Transverse colon (tissue), 4 donors: Measurements from ENCODE around the gene FARSA. TPM values are rescaled to one million over a fixed set of nuclear protein-coding genes. Genes with fewer than 3 reads are reported as not detected.

ENCODE experiments used
- DNase-seq: peaks from one replicate; pipeline ENCODE4 v3.0.0-alpha.2; 2019
- H3K27ac ChIP-seq, 4 donors: fragments of 200-600 bp; sonication (generic); 2 replicates each; pipeline ENCODE4 v1.5.1; 2016 to 2018; ENCODE audit warnings: inconsistent platforms in 4 of 4
- H3K27me3 ChIP-seq: fragments of 200-600 bp; sonication (generic); 2 replicates; pipeline ENCODE4 v1.5.1; 2017; ENCODE audit warnings: inconsistent platforms
- H3K36me3 ChIP-seq, 4 donors: fragments of 200-600 bp; sonication (generic); 2 replicates each; pipeline ENCODE4 v1.5.1; 2017 to 2019; ENCODE audit warnings: inconsistent platforms in 4 of 4
- H3K4me1 ChIP-seq, 4 donors: fragments of 200-600 bp; sonication (generic); 2 replicates each; pipeline ENCODE4 v1.5.1; 2017 to 2020; ENCODE audit warnings: inconsistent platforms in 4 of 4
- H3K4me3 ChIP-seq, 4 donors: fragments of 200-600 bp; sonication (generic); 1 replicate in 1 of 4; 2 replicates in 3 of 4; pipeline versions ENCODE4 v1.5.1 to v1.6.1; 2017 to 2019; ENCODE audit warnings: inconsistent platforms in 4 of 4
- H3K9me3 ChIP-seq, 2 donors: fragments of 200-600 bp; sonication (generic); 2 replicates each; pipeline ENCODE4 v1.5.1; 2017 to 2019; ENCODE audit warnings: inconsistent platforms in 2 of 2
- EP300 ChIP-seq: sonication (generic); formaldehyde crosslinking; IDR thresholded peaks from one replicate; pipeline ENCODE4 v1.6.1; 2017; ENCODE audit warnings: antibody characterized with exemption, low read depth
- POLR2A ChIP-seq: fragments of 450-650 bp; IDR thresholded peaks from one replicate; pipeline ENCODE4 v1.6.1; 2016; ENCODE audit warnings: antibody characterized with exemption, mild to moderate bottlenecking, moderate library complexity
- POLR2AphosphoS5 ChIP-seq, 3 donors: sonication (generic); formaldehyde crosslinking; IDR thresholded peaks; one replicate each; pipeline ENCODE4 v1.6.1; 2016; ENCODE audit warnings: antibody characterized with exemption in 3 of 3
- WGBS, 2 donors: methylation state at CpG; one replicate each; pipeline ENCODE4 v1.1.5; 2018; ENCODE audit warnings: low coverage in 1 of 2; 5-methylcytosine and 5-hydroxymethylcytosine counted together
- in situ Hi-C, 4 donors: fragments of 200-750 bp; cut with MboI; loops; one replicate each; pipeline versions ENCODE4 v1.15.0 to v1.15.1; 2017; ENCODE audit warnings: low sequenced_read_pairs in 3 of 4, low pct_ligation_motif_present in 1 of 4, low pct_unique_long_range_greater_than_20kb in 1 of 4
- intact Hi-C: fragments of 100-400 bp; cut with DNase I; formaldehyde crosslinking; loops from one replicate; pipeline ENCODE4 v1.15.1; 2023; ENCODE audit warnings: low total_unique reads
- total RNA-seq, 4 donors: library from RNA; depleted of rRNA; stranded (reverse); fragments of >200 nt; gene quantifications; one replicate each; pipeline ENCODE4 v1.1.0, GENCODE V29; 2016
- TF ChIP-seq, protein P1 (sequence below), 5 experiments: fragments of 200-600 bp in 3 of 5; fragments of 450-650 bp in 2 of 5; sonication (generic) in 3 of 5; IDR thresholded peaks; 1 replicate in 2 of 5; 2 replicates in 3 of 5; pipeline ENCODE4 v1.5.1; 2016 to 2017; ENCODE audit warnings: antibody characterized with exemption in 5 of 5, inconsistent platforms in 3 of 5, mild to moderate bottlenecking in 2 of 5, moderate library complexity in 1 of 5

The FARSA gene
- total RNA-seq, 4 donors from 2014 or later, result 18.0 to 40.8 (median 32.6) TPM

GRCh38 chr19:12975221-12975741 lies 41.8 kb upstream of the FARSA start:
- intact Hi-C loops, result loop anchor here (5.0 kb wide), 1 partner anchor 287 kb away; no protein-coding TSS in a partner anchor

GRCh38 chr19:12974301-12975220 lies 41.0 kb upstream of the FARSA start:
- no peak for DNase-seq
- intact Hi-C loops, result loop anchor here (5.0 kb wide), 1 partner anchor 288 kb away; no protein-coding TSS in a partner anchor
- no peak overlapping the region for H3K4me3 ChIP-seq
- TF ChIP-seq EP300, result no peak
- no peak for TF ChIP-seq POLR2A
- TF ChIP-seq POLR2AphosphoS5 (IDR thresholded peaks at IDR 0.05), result no peak
- TF ChIP-seq, protein P1, sequence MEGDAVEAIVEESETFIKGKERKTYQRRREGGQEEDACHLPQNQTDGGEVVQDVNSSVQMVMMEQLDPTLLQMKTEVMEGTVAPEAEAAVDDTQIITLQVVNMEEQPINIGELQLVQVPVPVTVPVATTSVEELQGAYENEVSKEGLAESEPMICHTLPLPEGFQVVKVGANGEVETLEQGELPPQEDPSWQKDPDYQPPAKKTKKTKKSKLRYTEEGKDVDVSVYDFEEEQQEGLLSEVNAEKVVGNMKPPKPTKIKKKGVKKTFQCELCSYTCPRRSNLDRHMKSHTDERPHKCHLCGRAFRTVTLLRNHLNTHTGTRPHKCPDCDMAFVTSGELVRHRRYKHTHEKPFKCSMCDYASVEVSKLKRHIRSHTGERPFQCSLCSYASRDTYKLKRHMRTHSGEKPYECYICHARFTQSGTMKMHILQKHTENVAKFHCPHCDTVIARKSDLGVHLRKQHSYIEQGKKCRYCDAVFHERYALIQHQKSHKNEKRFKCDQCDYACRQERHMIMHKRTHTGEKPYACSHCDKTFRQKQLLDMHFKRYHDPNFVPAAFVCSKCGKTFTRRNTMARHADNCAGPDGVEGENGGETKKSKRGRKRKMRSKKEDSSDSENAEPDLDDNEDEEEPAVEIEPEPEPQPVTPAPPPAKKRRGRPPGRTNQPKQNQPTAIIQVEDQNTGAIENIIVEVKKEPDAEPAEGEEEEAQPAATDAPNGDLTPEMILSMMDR (IDR thresholded peaks at IDR 0.05), result no peak
- no peaks in the 10 kb centered on the region for H3K36me3 ChIP-seq
- H3K4me1 ChIP-seq, result peaks cover 0 to 3% (median 0%) of the 10 kb centered on the region in 4 donors
- in situ Hi-C loops, result loop anchor here (5.0 to 25.0 kb wide), 5 partner anchors 113 to 290 kb away; no protein-coding TSS in a partner anchor
- H3K9me3 ChIP-seq, result no peaks in the 10 kb centered on the region
- no peak overlapping the region for H3K27ac ChIP-seq
- 52 to 66% methylated on average over 2 to 18 of the region's 19 CpGs for WGBS, 2 donors
- H3K27me3 ChIP-seq, result no peaks in the 10 kb centered on the region

More at GRCh38 chr19:12975221-12975741, 41.8 kb upstream of the FARSA start:
- DNase-seq, result no peak
- Histone ChIP-seq H3K4me3 (no peak overlapping the region), H3K27me3 (no peaks in the 10 kb centered on the region), H3K4me1 (peaks cover 0 to 3% (median 0%) of the 10 kb centered on the region in 4 donors), H3K36me3 (no peaks in the 10 kb centered on the region), H3K27ac (no peak overlapping the region), H3K9me3 (no peaks in the 10 kb centered on the region)
- TF ChIP-seq POLR2AphosphoS5 (IDR thresholded peaks at IDR 0.05) (no peak), POLR2A (no peak), EP300 (no peak)
- TF ChIP-seq, protein P1 (IDR thresholded peaks at IDR 0.05), result no peak
- WGBS, 2 donors, result 49% methylated on average over 14 of the region's 17 CpGs; no CpG with 5 or more reads in 1 of the 2 donors
- in situ Hi-C loops, result loop anchor here in 3 of 4 donors (5.0 to 25.0 kb wide), 4 partner anchors 112 to 290 kb away; no protein-coding TSS in a partner anchor

GRCh38 chr19:12973236-12973635 lies 39.7 kb upstream of the FARSA start:
- Histone ChIP-seq H3K27me3 (no peaks in the 10 kb centered on the region), H3K36me3 (no peaks in the 10 kb centered on the region), H3K9me3 (no peaks in the 10 kb centered on the region), H3K4me1 (peaks cover 0 to 3% (median 0%) of the 10 kb centered on the region in 4 donors), H3K4me3 (no peak overlapping the region), H3K27ac (no peak overlapping the region)
- in situ Hi-C loops (loop anchor here in 3 of 4 donors (10.0 to 25.0 kb wide), 2 partner anchors 289 to 292 kb away; no protein-coding TSS in a partner anchor), intact Hi-C loops (no loop called here)
- 85 to 100% methylated on average over 1 to 16 of the region's 16 CpGs for WGBS, 2 donors
- TF ChIP-seq POLR2A (no peak), EP300 (no peak), POLR2AphosphoS5 (IDR thresholded peaks at IDR 0.05) (no peak)
- TF ChIP-seq, protein P1 (IDR thresholded peaks at IDR 0.05), result no peak
- DNase-seq, result no peak
